ENCODE measurements around the gene ABITRAM.
"Not testable (repeated sequence)": the region's sequence is repeated elsewhere in the genome, so short reads cannot be mapped to it uniquely, and the experiment has no call there.

The ABITRAM gene

GRCh38 chr9:108897324-108898096, 36.7 kb upstream of the ABITRAM start:
- no peak for TF ChIP-seq CTCF (IDR thresholded peaks at IDR 0.05)
- no peak for TF ChIP-seq ZFX (IDR thresholded peaks at IDR 0.05; ENCODE audit: borderline replicate concordance)
- H3K27ac ChIP-seq = no peak overlapping the region

GRCh38 chr9:108899023-108899695, 35.0 kb upstream of the ABITRAM start:
- not testable (repeated sequence) for H3K27ac ChIP-seq

- no peak overlapping the region for H3K27ac ChIP-seq
- TF ChIP-seq CTCF (IDR thresholded peaks at IDR 0.05) (no peak), ZFX (IDR thresholded peaks at IDR 0.05; ENCODE audit: borderline replicate concordance) (no peak)
Observed at GRCh38 chr9:108900176-108900575, 34.0 kb upstream of the ABITRAM start.

- no peak overlapping the region for H3K27ac ChIP-seq
- TF ChIP-seq ZFX (IDR thresholded peaks at IDR 0.05; ENCODE audit: borderline replicate concordance) (no peak), CTCF (IDR thresholded peaks at IDR 0.05) (no peak)
Observed at GRCh38 chr9:108903420-108904103, 30.6 kb upstream of the ABITRAM start.

GRCh38 chr9:108904161-108904560, 30.0 kb upstream of the ABITRAM start:
- H3K27ac ChIP-seq = no peak overlapping the region
- TF ChIP-seq ZFX (IDR thresholded peaks at IDR 0.05; ENCODE audit: borderline replicate concordance) (no peak), CTCF (IDR thresholded peaks at IDR 0.05) (no peak)

GRCh38 chr9:108905494-108905893, 28.7 kb upstream of the ABITRAM start:
- no peak for TF ChIP-seq CTCF (IDR thresholded peaks at IDR 0.05)
- TF ChIP-seq ZFX (IDR thresholded peaks at IDR 0.05; ENCODE audit: borderline replicate concordance) = no peak
- H3K27ac ChIP-seq = no peak overlapping the region

GRCh38 chr9:108910402-108910801, 23.8 kb upstream of the ABITRAM start:
- no peak overlapping the region for H3K27ac ChIP-seq
- no peak for TF ChIP-seq ZFX (IDR thresholded peaks at IDR 0.05; ENCODE audit: borderline replicate concordance)
- TF ChIP-seq CTCF (IDR thresholded peaks at IDR 0.05) = no peak
